ENCODE measurements around the gene WDTC1. TPM values are rescaled to one million over a fixed set of nuclear protein-coding genes. Genes with fewer than 3 reads are reported as not detected.

WDTC1 gene
- total RNA-seq, 1 donor from 2014 or later, result 53.6 TPM

- DNase-seq (ENCODE audit: low spot score), result no peak
Measured at GRCh38 chr1:27322569-27323240, 88.3 kb downstream of the WDTC1 start.

GRCh38 chr1:27325286-27325685, 90.9 kb downstream of the WDTC1 start:
- intact Hi-C loops (cut with DNase I), result no loop called here
- no peak for DNase-seq (ENCODE audit: low spot score)

More at GRCh38 chr1:27322569-27323240, 88.3 kb downstream of the WDTC1 start:
- intact Hi-C loops (cut with DNase I), result loop anchor here (5.0 kb wide), 1 partner anchor 45 kb away; the partner anchor contains the start of gene MAP3K6

GRCh38 chr1:27327964-27328363, 93.5 kb downstream of the WDTC1 start:
- no peak for DNase-seq (ENCODE audit: low spot score)
- intact Hi-C loops (cut with DNase I), result no loop called here

GRCh38 chr1:27330786-27331185, 96.4 kb downstream of the WDTC1 start:
- DNase-seq (ENCODE audit: low spot score), result no peak
- intact Hi-C loops (cut with DNase I), result no loop called here

GRCh38 chr1:27331426-27331825, 97.0 kb downstream of the WDTC1 start:
- intact Hi-C loops (cut with DNase I), result no loop called here
- DNase-seq (ENCODE audit: low spot score), result no peak

- no peak for DNase-seq (ENCODE audit: low spot score)
- intact Hi-C loops (cut with DNase I), result no loop called here
Measured at GRCh38 chr1:27331922-27332321, 97.5 kb downstream of the WDTC1 start.

- intact Hi-C loops (cut with DNase I), result no loop called here
- DNase-seq (ENCODE audit: low spot score), result no peak
Measured at GRCh38 chr1:27332536-27333281, 98.3 kb downstream of the WDTC1 start.

- no peak for DNase-seq (ENCODE audit: low spot score)
- intact Hi-C loops (cut with DNase I), result no loop called here
Measured at GRCh38 chr1:27333717-27334279, 99.4 kb downstream of the WDTC1 start.

GRCh38 chr1:27335506-27336422, 101.3 kb downstream of the WDTC1 start:
- no peak for DNase-seq (ENCODE audit: low spot score)
- intact Hi-C loops (cut with DNase I), result no loop called here

GRCh38 chr1:27336756-27337155, 102.3 kb downstream of the WDTC1 start:
- DNase-seq (ENCODE audit: low spot score), result no peak
- intact Hi-C loops (cut with DNase I), result no loop called here

GRCh38 chr1:27338751-27339150, 104.3 kb downstream of the WDTC1 start:
- intact Hi-C loops (cut with DNase I), result no loop called here
- DNase-seq (ENCODE audit: low spot score), result no peak

- no peak for DNase-seq (ENCODE audit: low spot score)
- intact Hi-C loops (cut with DNase I), result no loop called here
Measured at GRCh38 chr1:27339213-27339612, 104.8 kb downstream of the WDTC1 start.

GRCh38 chr1:27341525-27342252, 107.3 kb downstream of the WDTC1 start, which contains the start of gene SYTL1:
Gene SYTL1 (plus strand): TSS chr1:27342022. CDS start chr1:27345335, 3,313 bp downstream.
- DNase-seq (ENCODE audit: low spot score), result peak; percentile 85
- intact Hi-C loops (cut with DNase I), result loop anchor here (5.0 kb wide), 1 partner anchor 34 kb away; no protein-coding TSS in a partner anchor

- DNase-seq (ENCODE audit: low spot score), result no peak
- intact Hi-C loops (cut with DNase I), result loop anchor here (5.0 kb wide), 1 partner anchor 35 kb away; no protein-coding TSS in a partner anchor
Measured at GRCh38 chr1:27342391-27342777, 108.0 kb downstream of the WDTC1 start.

GRCh38 chr1:27342778-27343638, 108.6 kb downstream of the WDTC1 start:
- DNase-seq (ENCODE audit: low spot score), result peak; percentile 93
- intact Hi-C loops (cut with DNase I), result loop anchor here (5.0 kb wide), 1 partner anchor 36 kb away; no protein-coding TSS in a partner anchor

GRCh38 chr1:27343639-27344025, 109.2 kb downstream of the WDTC1 start:
- no peak for DNase-seq (ENCODE audit: low spot score)
- intact Hi-C loops (cut with DNase I), result loop anchor here (5.0 kb wide), 1 partner anchor 36 kb away; no protein-coding TSS in a partner anchor

GRCh38 chr1:27345272-27345671, 110.8 kb downstream of the WDTC1 start:
- intact Hi-C loops (cut with DNase I), result no loop called here
- no peak for DNase-seq (ENCODE audit: low spot score)

- DNase-seq (ENCODE audit: low spot score), result no peak
- intact Hi-C loops (cut with DNase I), result no loop called here
Measured at GRCh38 chr1:27346357-27346756, 111.9 kb downstream of the WDTC1 start.
